ENCODE measurements around the gene KRT9. TPM values are rescaled to one million over a fixed set of nuclear protein-coding genes. Genes with fewer than 3 reads are reported as not detected.

The KRT9 gene
- total and polyA plus RNA-seq, 9 of the 15 experiments (the other 6 are each of a cell fraction or from before 2014, with no cell fraction given): 0.03 TPM; not detected in 8

GRCh38 chr17:41518031-41518430, 53.8 kb downstream of the KRT9 start:
- peaks cover 3% of the 10 kb centered on the region; the same call in 1 of the 3 replicates for H3K36me3 ChIP-seq (ENCODE audit: control insufficient read depth, insufficient read depth, low read length)
- 60% methylated on average over 3 of the region's 3 CpGs for whole genome bisulfite sequencing (ENCODE audit: insufficient coverage, low coverage, missing lambda C conversion rate)
- H3K79me2 ChIP-seq (ENCODE audit: control insufficient read depth, insufficient read depth, low read length): no peaks in the 10 kb centered on the region
- CTCF ChIA-PET (ENCODE audit: low intra/inter-chr PET ratio): no interaction called here
- H3K9ac ChIP-seq (ENCODE audit: insufficient read depth in 1 of 2, low read depth in 2 of 2, low read length in 2 of 2): no peak overlapping the region
- no peaks in the 10 kb centered on the region for H4K20me1 ChIP-seq (replicated peaks; ENCODE audit: control insufficient read depth, insufficient read depth, low read length)
- TF ChIP-seq HNRNPK (IDR thresholded peaks at IDR 0.05; ENCODE audit: low read depth, low read length, poor library complexity, severe bottlenecking) (no peak), FOS (IDR thresholded peaks at IDR 0.05; ENCODE audit: extremely low read depth, insufficient read length) (no peak), ZNF184 (CRISPR knock-in tag; IDR thresholded peaks at IDR 0.05) (no peak), C11orf30 (IDR thresholded peaks at IDR 0.05; ENCODE audit: low read depth) (peak; percentile 41; the same call in 1 of the 2 replicates), ZNF316 (IDR thresholded peaks at IDR 0.05) (peak; percentile 71)
- H3K27ac ChIP-seq (ENCODE audit: extremely low read depth, low read depth, low read length): no peak overlapping the region
- no peaks in the 10 kb centered on the region for H3K9me3 ChIP-seq (replicated peaks; ENCODE audit: control insufficient read depth, insufficient read depth, low read depth, low read length)
- no peak overlapping the region for H3K4me2 ChIP-seq (ENCODE audit: insufficient read depth, low read length)
- no TSS peak for BruUV-seq (replicated peaks)
- POLR2A ChIA-PET: interaction anchor here (1.1 to 1.9 kb wide), 2 partner anchors 10 to 171 kb away, joined by 4 to 12 read pairs; partner anchors contain the start of gene KRT19
- intact Hi-C loops (cut with micrococcal nuclease) (no loop called here), in situ Hi-C loops (cut with MboI) (no loop called here)
- DNase-seq (ENCODE audit: extremely low read depth in 1 of 4, low spot score in 3 of 4) (no peak), ATAC-seq (no peak), FAIRE-seq (no peak)
- H3K27me3 ChIP-seq (ENCODE audit: control insufficient read depth in 2 of 2, insufficient read depth in 2 of 2, low read length in 2 of 2): no peaks in the 10 kb centered on the region
- H3K9me1 ChIP-seq (ENCODE audit: control insufficient read depth, insufficient read depth, low read length): no peaks in the 10 kb centered on the region
- peaks cover 39 to 51% of the 10 kb centered on the region in 2 experiments for H3K4me1 ChIP-seq (replicated peaks in 1 of 2; ENCODE audit: control insufficient read depth in 2 of 2, insufficient read depth in 2 of 2, low read length in 2 of 2)
- H3K4me3 ChIP-seq: no peak overlapping the region
- H2AFZ ChIP-seq (ENCODE audit: low read depth, low read length): no peak overlapping the region

- Histone ChIP-seq H3K4me2 (ENCODE audit: insufficient read depth, low read length) (no peak overlapping the region), H3K27me3 (ENCODE audit: control insufficient read depth in 2 of 2, insufficient read depth in 2 of 2, low read length in 2 of 2) (no peaks in the 10 kb centered on the region), H4K20me1 (replicated peaks; ENCODE audit: control insufficient read depth, insufficient read depth, low read length) (no peaks in the 10 kb centered on the region), H3K4me1 (replicated peaks in 1 of 2; ENCODE audit: control insufficient read depth in 2 of 2, insufficient read depth in 2 of 2, low read length in 2 of 2) (peaks cover 43 to 48% of the 10 kb centered on the region in 2 experiments), H3K79me2 (ENCODE audit: control insufficient read depth, insufficient read depth, low read length) (no peaks in the 10 kb centered on the region), H3K9ac (ENCODE audit: insufficient read depth in 1 of 2, low read depth in 2 of 2, low read length in 2 of 2) (peak overlapping the region in 1 of 2 experiments; percentile 63; a peak in 2 of 4 replicates), H3K27ac (ENCODE audit: extremely low read depth, low read depth, low read length) (no peak overlapping the region), H3K36me3 (ENCODE audit: control insufficient read depth, insufficient read depth, low read length) (no peaks in the 10 kb centered on the region), H2AFZ (ENCODE audit: low read depth, low read length) (no peak overlapping the region), H3K9me3 (replicated peaks; ENCODE audit: control insufficient read depth, insufficient read depth, low read depth, low read length) (no peaks in the 10 kb centered on the region), H3K9me1 (ENCODE audit: control insufficient read depth, insufficient read depth, low read length) (no peaks in the 10 kb centered on the region), H3K4me3 (no peak overlapping the region)
- WGBS (ENCODE audit: insufficient coverage, low coverage, missing lambda C conversion rate): 48% methylated on average over 12 of the region's 14 CpGs
- no peak for FAIRE-seq
- no peak for DNase-seq (ENCODE audit: extremely low read depth in 1 of 4, low spot score in 3 of 4)
- in situ Hi-C loops (cut with MboI) (no loop called here), intact Hi-C loops (cut with micrococcal nuclease) (no loop called here)
- ChIA-PET POLR2A (interaction anchor here (0.6 to 1.5 kb wide), 5 partner anchors 11 to 112 kb away, joined by 3 to 7 read pairs (median 3); no protein-coding TSS in a partner anchor), CTCF (ENCODE audit: low intra/inter-chr PET ratio) (no interaction called here)
- BruUV-seq (replicated peaks): no TSS peak
- ATAC-seq: no peak
- TF ChIP-seq MYNN (IDR thresholded peaks at IDR 0.05) (no peak), MYNN (CRISPR knock-in tag; IDR thresholded peaks at IDR 0.05) (no peak), MLLT1 (IDR thresholded peaks at IDR 0.05) (peak in 1 of 2 experiments; percentile 91; a peak in 2 of 4 replicates), NFIX (CRISPR knock-in tag; IDR thresholded peaks at IDR 0.05; ENCODE audit: low read depth) (0 out of 2 replicates have a peak, but pooled peaks have one; percentile 3), ZNF165 (CRISPR knock-in tag; IDR thresholded peaks at IDR 0.05; ENCODE audit: borderline replicate concordance) (no peak), NFIC (IDR thresholded peaks at IDR 0.05) (peak; percentile 95), SPI1 (IDR thresholded peaks at IDR 0.05; ENCODE audit: borderline replicate concordance, low read depth, low read length) (peak; percentile 33; the same call in 1 of the 2 replicates), THRAP3 (IDR thresholded peaks at IDR 0.05; ENCODE audit: borderline replicate concordance) (peak; percentile 77; the same call in 1 of the 2 replicates)
These were observed 55.0 kb downstream of the KRT9 start for GRCh38 chr17:41516830-41517283.
